Upper lobe of left lung (tissue), 6 donors: ENCODE measurements around the gene NAP1L1. TPM values are rescaled to one million over a fixed set of nuclear protein-coding genes. Genes with fewer than 3 reads are reported as not detected.

Source experiments
- ATAC-seq, 2 donors: fragments of 200-7000 bp; cut with Tn5 transposase; one replicate each; pipeline ENCODE4 v1.9.1; 2022; ENCODE audit warnings: mild to moderate bottlenecking in 2 of 2, moderate library complexity in 2 of 2; ENCODE audit not compliant: low FRiP score in 2 of 2
- DNase-seq, 2 donors: peaks; one replicate each; pipeline ENCODE4 v3.0.0-alpha.2; 2019 to 2020
- H3K27ac ChIP-seq, 4 donors: fragments of 200-600 bp; sonication (generic); one replicate each; pipeline ENCODE4 v1.5.1; 2016 to 2019
- H3K27me3 ChIP-seq, 4 donors: fragments of 200-600 bp; sonication (generic); one replicate each; pipeline ENCODE4 v1.5.1; 2017 to 2019
- H3K36me3 ChIP-seq, 4 donors: fragments of 200-600 bp; sonication (generic); one replicate each; pipeline ENCODE4 v1.5.1; 2016 to 2019
- H3K4me1 ChIP-seq, 4 donors: fragments of 200-600 bp; sonication (generic); one replicate each; pipeline ENCODE4 v1.5.1; 2018 to 2019
- H3K4me3 ChIP-seq, 4 donors: fragments of 200-600 bp; sonication (generic); one replicate each; pipeline ENCODE4 v1.5.1; 2017 to 2019; ENCODE audit warnings: mild to moderate bottlenecking in 2 of 4, moderate library complexity in 1 of 4
- H3K9me3 ChIP-seq, 4 donors: fragments of 200-600 bp; sonication (generic); one replicate each; pipeline ENCODE4 v1.5.1; 2018 to 2019
- CTCF ChIP-seq, 6 experiments: fragments of 450-650 bp in 4 of 6; fragments of 200-600 bp in 2 of 6; sonication (generic) in 2 of 6; IDR thresholded peaks; one replicate each; pipeline ENCODE4 v1.5.1; 2016 to 2019; ENCODE audit warnings: antibody characterized with exemption in 6 of 6
- EP300 ChIP-seq, 4 donors: sonication (generic); formaldehyde crosslinking; IDR thresholded peaks; one replicate each; pipeline ENCODE4 v1.5.1; 2017; ENCODE audit warnings: antibody characterized with exemption in 4 of 4, control low read depth in 2 of 4
- POLR2A ChIP-seq, 4 donors: fragments of 450-650 bp; IDR thresholded peaks; one replicate each; pipeline ENCODE4 v1.5.1; 2016 to 2017; ENCODE audit warnings: antibody characterized with exemption in 4 of 4, mild to moderate bottlenecking in 2 of 4
- POLR2AphosphoS5 ChIP-seq, 2 donors: sonication (generic); formaldehyde crosslinking; IDR thresholded peaks; one replicate each; pipeline ENCODE4 v1.5.1; 2017; ENCODE audit warnings: antibody characterized with exemption in 2 of 2
- WGBS, 2 donors: methylation state at CpG; one replicate each; pipeline ENCODE4 v1.1.5; 2017 to 2018; 5-methylcytosine and 5-hydroxymethylcytosine counted together
- total RNA-seq, 6 donors: library from RNA; depleted of rRNA in 4 of 6; stranded (reverse); fragments of >200 nt in 4 of 6; gene quantifications; one replicate each; pipeline versions ENCODE4 v1.1.0 to v1.2.1, GENCODE V29; 2016 to 2021
- donor health status: DM: no; HTN: no; CAD: no; lungs with moderate emphysema.
- donor health status: DM: no; HTN: yes; CAD: no; lungs with severe emphysema.

NAP1L1 gene
- total RNA-seq, 6 donors from 2014 or later = 245 to 595 (median 329) TPM

GRCh38 chr12:76038176-76038575 lies 46.3 kb downstream of the NAP1L1 start:
- Histone ChIP-seq H3K9me3 (no peaks in the 10 kb centered on the region), H3K4me3 (no peak overlapping the region), H3K27ac (no peak overlapping the region), H3K4me1 (peaks cover 4 to 10% (median 6%) of the 10 kb centered on the region in 4 donors), H3K36me3 (peaks cover 0 to 8% (median 0%) of the 10 kb centered on the region in 4 donors), H3K27me3 (no peaks in the 10 kb centered on the region)
- DNase-seq (no peak), ATAC-seq (no peak)
- TF ChIP-seq POLR2AphosphoS5 (IDR thresholded peaks at IDR 0.05) (no peak), EP300 (IDR thresholded peaks at IDR 0.05) (no peak), CTCF (IDR thresholded peaks at IDR 0.05) (no peak), POLR2A (IDR thresholded peaks at IDR 0.05) (no peak)
- 40 to 47% methylated on average over 2 of the region's 2 CpGs for WGBS, 2 donors

GRCh38 chr12:76037130-76038103 lies 47.1 kb downstream of the NAP1L1 start:
- ATAC-seq = peak; percentile 84 to 88
- H3K27me3 ChIP-seq = no peaks in the 10 kb centered on the region
- no peak overlapping the region for H3K27ac ChIP-seq
- H3K4me1 ChIP-seq = peaks cover 6 to 16% (median 10%) of the 10 kb centered on the region in 4 donors
- 29 to 32% methylated on average over 13 of the region's 13 CpGs for WGBS, 2 donors
- no peaks in the 10 kb centered on the region for H3K9me3 ChIP-seq
- DNase-seq = no peak
- no peak overlapping the region for H3K4me3 ChIP-seq
- H3K36me3 ChIP-seq = peaks cover 0 to under 1% (median 0%) of the 10 kb centered on the region in 4 donors
- no peak for TF ChIP-seq EP300 (IDR thresholded peaks at IDR 0.05)
- TF ChIP-seq POLR2AphosphoS5 (IDR thresholded peaks at IDR 0.05) = no peak
- no peak for TF ChIP-seq POLR2A (IDR thresholded peaks at IDR 0.05)
- TF ChIP-seq CTCF (IDR thresholded peaks at IDR 0.05) = peak; percentile 51 to 88 (median 86)

- TF ChIP-seq CTCF (IDR thresholded peaks at IDR 0.05) (no peak), POLR2AphosphoS5 (IDR thresholded peaks at IDR 0.05) (no peak), EP300 (IDR thresholded peaks at IDR 0.05) (no peak), POLR2A (IDR thresholded peaks at IDR 0.05) (no peak)
- H3K4me3 ChIP-seq = no peak overlapping the region
- H3K27me3 ChIP-seq = no peaks in the 10 kb centered on the region
- 66 to 81% methylated on average over 3 of the region's 3 CpGs for WGBS, 2 donors
- H3K9me3 ChIP-seq = no peaks in the 10 kb centered on the region
- DNase-seq = no peak
- no peaks in the 10 kb centered on the region for H3K36me3 ChIP-seq
- H3K27ac ChIP-seq = no peak overlapping the region
- ATAC-seq = no peak
- H3K4me1 ChIP-seq = peaks cover 12 to 36% (median 19%) of the 10 kb centered on the region in 4 donors
These were observed 49.4 kb downstream of the NAP1L1 start for GRCh38 chr12:76035045-76035444.

- ATAC-seq = no peak
- Histone ChIP-seq H3K9me3 (no peaks in the 10 kb centered on the region), H3K4me1 (peaks cover 14 to 48% (median 24%) of the 10 kb centered on the region in 4 donors), H3K27me3 (no peaks in the 10 kb centered on the region), H3K36me3 (peaks cover 0 to 1% (median 0%) of the 10 kb centered on the region in 4 donors), H3K27ac (peak overlapping the region; percentile 94 to 99 (median 98)), H3K4me3 (peak overlapping the region in 2 of 4 donors; percentile 66 to 73)
- TF ChIP-seq POLR2A (IDR thresholded peaks at IDR 0.05) = no peak
- WGBS, 2 donors = 85 to 89% methylated on average over 5 of the region's 5 CpGs
- no peak for DNase-seq
These were observed 51.1 kb downstream of the NAP1L1 start for GRCh38 chr12:76033081-76034011.
